ENCODE results near the gene FKTN. TPM values are rescaled to one million over a fixed set of nuclear protein-coding genes. Genes with fewer than 3 reads are reported as not detected.

The FKTN gene
- total RNA-seq, 1 donor from 2014 or later = 22.1 TPM

DNA sequence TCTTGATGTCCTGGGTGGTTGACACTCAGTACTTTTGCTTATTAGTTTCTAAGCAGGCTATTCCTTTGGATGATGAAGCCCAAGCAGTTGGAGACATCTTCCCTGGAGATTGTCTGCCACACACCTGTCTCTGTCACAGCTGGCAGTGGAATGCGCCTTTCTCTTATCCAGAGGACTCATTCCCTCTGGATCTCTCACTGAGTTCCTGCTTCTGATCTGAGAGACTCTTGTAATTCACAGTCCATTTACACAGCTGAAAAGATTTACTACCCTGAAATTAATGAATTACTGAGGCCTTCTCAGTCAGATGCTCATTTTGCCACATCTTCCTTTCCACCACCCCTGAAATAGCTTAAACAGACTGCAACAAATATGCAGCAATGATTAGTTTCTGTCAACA, 120.2 kb downstream of the FKTN start:
- Mint-ChIP-seq H3K4me3 (no peak overlapping the region), H3K27me3 (peaks cover 2% of the 10 kb centered on the region), H3K9me3 (no peaks in the 10 kb centered on the region), H3K36me3 (no peaks in the 10 kb centered on the region), H3K27ac (no peak overlapping the region), H3K4me1 (ENCODE audit: unreplicated experiment) (no peaks in the 10 kb centered on the region)
- TF ChIP-seq, protein P1, sequence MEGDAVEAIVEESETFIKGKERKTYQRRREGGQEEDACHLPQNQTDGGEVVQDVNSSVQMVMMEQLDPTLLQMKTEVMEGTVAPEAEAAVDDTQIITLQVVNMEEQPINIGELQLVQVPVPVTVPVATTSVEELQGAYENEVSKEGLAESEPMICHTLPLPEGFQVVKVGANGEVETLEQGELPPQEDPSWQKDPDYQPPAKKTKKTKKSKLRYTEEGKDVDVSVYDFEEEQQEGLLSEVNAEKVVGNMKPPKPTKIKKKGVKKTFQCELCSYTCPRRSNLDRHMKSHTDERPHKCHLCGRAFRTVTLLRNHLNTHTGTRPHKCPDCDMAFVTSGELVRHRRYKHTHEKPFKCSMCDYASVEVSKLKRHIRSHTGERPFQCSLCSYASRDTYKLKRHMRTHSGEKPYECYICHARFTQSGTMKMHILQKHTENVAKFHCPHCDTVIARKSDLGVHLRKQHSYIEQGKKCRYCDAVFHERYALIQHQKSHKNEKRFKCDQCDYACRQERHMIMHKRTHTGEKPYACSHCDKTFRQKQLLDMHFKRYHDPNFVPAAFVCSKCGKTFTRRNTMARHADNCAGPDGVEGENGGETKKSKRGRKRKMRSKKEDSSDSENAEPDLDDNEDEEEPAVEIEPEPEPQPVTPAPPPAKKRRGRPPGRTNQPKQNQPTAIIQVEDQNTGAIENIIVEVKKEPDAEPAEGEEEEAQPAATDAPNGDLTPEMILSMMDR (conservative IDR thresholded peaks at IDR 0.05) = no peak
- DNase-seq (ENCODE audit: extremely low spot score, unreplicated experiment) = no peak

DNA sequence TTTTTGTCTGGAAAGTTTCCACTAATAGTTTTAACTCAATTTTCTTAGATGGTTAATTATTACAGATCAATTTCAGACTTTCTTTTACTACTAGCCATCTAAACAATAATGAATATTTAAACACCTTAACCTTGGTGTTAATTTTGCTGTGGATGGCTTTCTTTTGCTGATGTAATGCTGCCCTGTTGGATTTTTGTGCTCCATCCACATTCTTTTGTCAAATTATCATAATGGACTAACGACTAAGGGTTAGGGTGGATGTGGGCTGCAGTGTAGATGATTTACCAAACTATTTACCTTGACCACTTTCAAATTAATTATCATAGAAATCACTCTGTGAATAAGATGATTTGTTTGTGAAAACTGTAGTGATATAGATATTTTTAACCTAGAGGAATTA, 120.8 kb downstream of the FKTN start:
- no peaks in the 10 kb centered on the region for H3K9me3 Mint-ChIP-seq
- no peaks in the 10 kb centered on the region for H3K36me3 Mint-ChIP-seq
- no peak overlapping the region for H3K4me3 Mint-ChIP-seq
- H3K4me1 Mint-ChIP-seq (ENCODE audit: unreplicated experiment) = no peaks in the 10 kb centered on the region
- TF ChIP-seq, protein P1 (conservative IDR thresholded peaks at IDR 0.05) = no peak
- DNase-seq (ENCODE audit: extremely low spot score, unreplicated experiment) = no peak
- H3K27me3 Mint-ChIP-seq = peaks cover 2% of the 10 kb centered on the region
- H3K27ac Mint-ChIP-seq = no peak overlapping the region

DNA sequence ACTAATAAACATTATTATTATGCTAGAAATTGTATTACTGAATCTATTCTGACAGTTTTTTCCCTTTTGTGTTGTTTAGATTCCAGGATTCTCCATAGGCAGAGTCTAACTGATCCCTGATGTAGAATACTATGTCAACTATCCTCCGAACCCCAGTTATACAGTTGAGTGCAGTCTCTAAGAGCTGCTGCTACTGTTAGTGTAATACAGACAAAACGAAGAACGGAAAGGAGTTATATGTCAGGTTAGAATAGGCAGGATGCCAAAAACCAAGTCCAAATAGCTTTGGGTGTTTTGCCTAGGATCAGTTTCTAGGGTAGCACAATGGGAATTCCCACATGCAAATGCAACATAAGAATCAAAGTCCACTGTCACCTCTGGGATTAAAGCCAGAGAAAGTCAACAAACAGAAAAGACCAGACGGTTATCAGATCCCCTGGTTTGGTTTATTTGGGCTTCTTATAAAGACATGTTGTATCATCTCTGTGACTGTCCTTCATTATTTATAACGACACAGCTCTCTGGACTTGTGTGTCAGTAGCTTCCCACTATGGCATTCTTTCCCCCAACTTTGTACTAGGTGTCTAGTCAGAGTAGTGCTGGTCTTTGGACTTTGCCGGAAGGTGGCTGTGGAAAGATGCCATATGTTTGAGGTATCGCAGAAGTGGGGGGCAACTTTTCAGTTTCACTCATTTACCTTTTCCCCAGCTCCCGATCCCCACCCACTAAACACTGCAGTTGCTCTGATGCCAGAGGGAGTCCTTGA, 121.5 kb downstream of the FKTN start:
- no peaks in the 10 kb centered on the region for H3K9me3 Mint-ChIP-seq
- peaks cover 2% of the 10 kb centered on the region for H3K27me3 Mint-ChIP-seq
- H3K36me3 Mint-ChIP-seq = no peaks in the 10 kb centered on the region
- DNase-seq (ENCODE audit: extremely low spot score, unreplicated experiment) = no peak
- no peaks in the 10 kb centered on the region for H3K4me1 Mint-ChIP-seq (ENCODE audit: unreplicated experiment)
- TF ChIP-seq, protein P1 (conservative IDR thresholded peaks at IDR 0.05) = no peak
- H3K27ac Mint-ChIP-seq = no peak overlapping the region
- no peak overlapping the region for H3K4me3 Mint-ChIP-seq

DNA sequence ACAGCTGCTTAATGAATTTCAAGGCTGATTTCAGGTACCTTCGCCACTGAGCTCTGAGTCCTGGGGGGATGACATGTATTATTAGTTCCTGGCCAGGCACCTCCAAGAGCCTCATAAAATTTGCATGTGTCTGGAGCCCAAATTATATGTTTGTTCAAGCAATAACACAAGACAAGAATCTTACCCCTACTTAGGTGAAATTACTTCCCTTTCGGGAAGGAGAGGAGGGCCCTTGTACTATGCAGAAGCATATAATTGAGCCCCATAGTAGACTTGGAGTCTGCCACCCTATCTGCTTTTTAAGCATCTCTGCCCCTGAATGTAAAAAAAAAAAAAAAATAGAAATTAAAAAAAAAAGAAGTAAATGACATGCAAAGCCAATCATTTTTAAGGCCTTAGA, 123.4 kb downstream of the FKTN start:
- Mint-ChIP-seq H3K4me3 (no peak overlapping the region), H3K36me3 (no peaks in the 10 kb centered on the region), H3K27me3 (peaks cover 2% of the 10 kb centered on the region), H3K27ac (no peak overlapping the region), H3K4me1 (ENCODE audit: unreplicated experiment) (peaks cover 4% of the 10 kb centered on the region), H3K9me3 (no peaks in the 10 kb centered on the region)
- DNase-seq (ENCODE audit: extremely low spot score, unreplicated experiment) = no peak
- TF ChIP-seq, protein P1 (conservative IDR thresholded peaks at IDR 0.05) = no peak

DNA sequence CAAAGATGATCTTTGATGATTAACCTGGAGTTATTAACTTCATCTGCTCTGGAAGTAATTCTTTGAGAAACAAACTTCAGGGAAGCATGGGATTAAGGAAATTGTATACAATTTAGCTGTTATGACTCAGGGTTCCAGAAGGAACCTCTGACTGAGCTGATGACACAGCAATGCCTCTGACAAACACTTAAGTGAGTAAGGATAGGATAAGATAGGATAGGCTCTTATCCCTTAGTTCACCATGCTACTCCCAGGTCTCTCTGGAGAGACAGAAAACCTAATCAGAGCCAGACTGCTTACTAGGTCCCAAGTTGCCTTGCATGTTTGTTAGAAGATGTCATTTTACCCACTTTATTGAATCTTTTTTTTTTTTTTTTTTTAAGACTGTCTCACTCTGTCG, 123.8 kb downstream of the FKTN start:
- Mint-ChIP-seq H3K27ac (no peak overlapping the region), H3K9me3 (no peaks in the 10 kb centered on the region), H3K36me3 (no peaks in the 10 kb centered on the region), H3K4me3 (no peak overlapping the region), H3K27me3 (peaks cover 2% of the 10 kb centered on the region), H3K4me1 (ENCODE audit: unreplicated experiment) (peaks cover 4% of the 10 kb centered on the region)
- TF ChIP-seq, protein P1 (conservative IDR thresholded peaks at IDR 0.05) = no peak
- no peak for DNase-seq (ENCODE audit: extremely low spot score, unreplicated experiment)

Data from type B pancreatic cell (in vitro differentiated cells).